GM10266 (cell line): Measurements from ENCODE around the gene UBE2H.
A peak's percentile ranks its signal among the peaks of the same experiment; 100 is the strongest.

ENCODE experiments used
- DNase-seq: peaks from one replicate; pipeline ENCODE4 v3.0.0; 2012; ENCODE audit errors: extremely low spot score
- TF ChIP-seq, protein P1 (sequence below): IDR thresholded peaks from 2 replicates; pipeline ENCODE4 v1.5.1; 2012; ENCODE audit warnings: mild to moderate bottlenecking, low read depth; ENCODE audit not compliant: control insufficient read depth, insufficient read depth; ENCODE audit errors: missing control alignments

The UBE2H gene

GRCh38 chr7:129958643-129959470 is 6.1 kb upstream of the UBE2H start:
- DNase-seq = no peak

DNA sequence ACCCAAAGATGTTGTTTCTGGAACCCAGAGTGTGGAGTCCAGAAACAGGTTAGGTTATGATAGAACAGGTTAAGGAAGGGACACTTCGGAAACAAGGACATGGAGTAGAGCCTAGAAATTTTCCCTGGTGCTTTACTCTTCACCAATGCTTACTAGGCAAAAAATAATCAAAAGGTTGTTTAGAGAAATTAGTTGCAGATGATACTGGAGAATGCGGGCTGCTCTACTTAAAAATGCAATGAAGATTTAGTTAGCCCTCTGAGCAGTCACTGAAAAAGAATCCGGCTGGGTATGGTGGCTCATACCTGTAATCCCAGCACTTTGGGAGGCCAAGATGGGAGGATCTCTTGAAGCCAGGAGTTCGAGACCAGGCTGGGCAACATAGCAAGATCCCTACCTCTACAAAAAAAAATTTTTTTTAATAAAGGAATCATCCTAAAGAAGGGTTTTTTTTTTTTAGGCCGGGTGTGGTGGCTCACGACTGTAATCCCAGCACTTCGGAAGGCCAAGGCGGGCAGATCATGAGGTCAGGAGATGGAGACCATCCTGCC is 3.3 kb upstream of the UBE2H start:
- no peak for DNase-seq
- TF ChIP-seq, protein P1, sequence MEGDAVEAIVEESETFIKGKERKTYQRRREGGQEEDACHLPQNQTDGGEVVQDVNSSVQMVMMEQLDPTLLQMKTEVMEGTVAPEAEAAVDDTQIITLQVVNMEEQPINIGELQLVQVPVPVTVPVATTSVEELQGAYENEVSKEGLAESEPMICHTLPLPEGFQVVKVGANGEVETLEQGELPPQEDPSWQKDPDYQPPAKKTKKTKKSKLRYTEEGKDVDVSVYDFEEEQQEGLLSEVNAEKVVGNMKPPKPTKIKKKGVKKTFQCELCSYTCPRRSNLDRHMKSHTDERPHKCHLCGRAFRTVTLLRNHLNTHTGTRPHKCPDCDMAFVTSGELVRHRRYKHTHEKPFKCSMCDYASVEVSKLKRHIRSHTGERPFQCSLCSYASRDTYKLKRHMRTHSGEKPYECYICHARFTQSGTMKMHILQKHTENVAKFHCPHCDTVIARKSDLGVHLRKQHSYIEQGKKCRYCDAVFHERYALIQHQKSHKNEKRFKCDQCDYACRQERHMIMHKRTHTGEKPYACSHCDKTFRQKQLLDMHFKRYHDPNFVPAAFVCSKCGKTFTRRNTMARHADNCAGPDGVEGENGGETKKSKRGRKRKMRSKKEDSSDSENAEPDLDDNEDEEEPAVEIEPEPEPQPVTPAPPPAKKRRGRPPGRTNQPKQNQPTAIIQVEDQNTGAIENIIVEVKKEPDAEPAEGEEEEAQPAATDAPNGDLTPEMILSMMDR = no peak

More at GRCh38 chr7:129958643-129959470, 6.1 kb upstream of the UBE2H start:
- TF ChIP-seq, protein P1 = no peak

DNA sequence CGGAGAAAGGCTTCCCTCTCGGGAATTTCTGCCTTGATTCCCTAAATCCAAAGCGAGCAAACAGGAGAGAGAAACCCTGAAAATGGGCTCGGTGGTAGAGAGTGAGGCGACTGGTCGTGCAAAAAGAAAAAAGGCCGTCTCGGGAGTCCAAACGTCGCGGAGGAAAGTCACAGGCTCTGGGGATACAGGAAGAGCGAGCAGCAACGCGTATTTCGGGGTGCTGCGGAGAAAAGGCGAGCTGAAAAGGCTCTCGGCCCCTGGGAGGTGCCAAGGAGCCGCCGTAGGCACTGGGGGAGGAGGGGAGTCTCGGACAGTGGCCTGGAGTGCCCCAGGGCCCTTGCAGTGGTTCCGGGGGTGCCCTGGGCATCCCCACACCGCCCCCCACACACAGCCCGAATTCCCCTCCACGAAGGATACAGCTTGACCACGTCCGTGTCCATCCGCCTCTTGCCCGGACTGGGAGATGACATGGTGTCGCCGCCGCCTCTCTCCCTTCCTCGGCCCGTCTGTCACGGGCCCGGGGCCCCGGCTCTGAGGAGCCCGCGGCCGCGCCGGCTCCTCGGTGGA is 591 bp downstream of the UBE2H start:
- peak; percentile 53 for DNase-seq
- TF ChIP-seq, protein P1 = peak; percentile 30

GRCh38 chr7:129951226-129952085 is 1.3 kb downstream of the UBE2H start:
- TF ChIP-seq, protein P1 = no peak
- DNase-seq = peak; percentile 25

- TF ChIP-seq, protein P1 = no peak
- DNase-seq = no peak
These were observed 1.9 kb downstream of the UBE2H start for GRCh38 chr7:129950933-129951225.

DNA sequence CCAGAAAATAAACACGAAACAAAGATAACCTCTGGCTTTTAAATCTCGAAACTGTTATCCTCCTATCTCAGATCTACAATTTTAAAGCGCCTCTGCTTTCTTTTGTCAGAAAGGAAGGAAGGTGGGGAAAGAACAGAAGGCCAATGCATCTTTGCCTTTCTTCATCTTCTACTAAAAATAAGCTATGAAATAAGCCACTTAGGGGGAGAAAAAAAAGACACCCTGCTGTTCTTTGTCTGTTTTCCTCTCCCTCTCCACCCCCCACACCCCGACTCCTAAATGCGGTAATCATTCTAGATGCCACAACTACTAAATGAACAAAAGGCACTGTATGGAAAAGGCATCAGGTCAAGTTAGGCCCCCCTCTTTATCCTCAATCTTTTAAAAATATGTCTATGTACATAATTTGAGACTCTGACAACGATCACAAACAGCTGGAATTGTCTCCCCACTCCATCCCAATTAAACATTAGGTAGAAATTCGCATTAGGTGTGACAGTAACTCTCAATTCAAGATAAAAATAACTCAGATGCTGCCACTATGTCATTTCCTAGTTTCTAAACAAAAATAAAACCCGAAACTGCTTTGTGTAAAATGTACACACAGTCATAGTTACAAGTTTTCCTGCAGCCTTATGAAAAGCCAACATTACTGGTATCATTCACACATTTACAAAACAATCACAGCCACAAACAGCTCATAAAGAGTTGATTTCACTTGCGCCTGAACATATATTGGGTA is 2.4 kb downstream of the UBE2H start:
- TF ChIP-seq, protein P1 = no peak
- peak; percentile 78 for DNase-seq
